ENCODE measurements around the gene ATP6V1F.

The ATP6V1F gene

DNA sequence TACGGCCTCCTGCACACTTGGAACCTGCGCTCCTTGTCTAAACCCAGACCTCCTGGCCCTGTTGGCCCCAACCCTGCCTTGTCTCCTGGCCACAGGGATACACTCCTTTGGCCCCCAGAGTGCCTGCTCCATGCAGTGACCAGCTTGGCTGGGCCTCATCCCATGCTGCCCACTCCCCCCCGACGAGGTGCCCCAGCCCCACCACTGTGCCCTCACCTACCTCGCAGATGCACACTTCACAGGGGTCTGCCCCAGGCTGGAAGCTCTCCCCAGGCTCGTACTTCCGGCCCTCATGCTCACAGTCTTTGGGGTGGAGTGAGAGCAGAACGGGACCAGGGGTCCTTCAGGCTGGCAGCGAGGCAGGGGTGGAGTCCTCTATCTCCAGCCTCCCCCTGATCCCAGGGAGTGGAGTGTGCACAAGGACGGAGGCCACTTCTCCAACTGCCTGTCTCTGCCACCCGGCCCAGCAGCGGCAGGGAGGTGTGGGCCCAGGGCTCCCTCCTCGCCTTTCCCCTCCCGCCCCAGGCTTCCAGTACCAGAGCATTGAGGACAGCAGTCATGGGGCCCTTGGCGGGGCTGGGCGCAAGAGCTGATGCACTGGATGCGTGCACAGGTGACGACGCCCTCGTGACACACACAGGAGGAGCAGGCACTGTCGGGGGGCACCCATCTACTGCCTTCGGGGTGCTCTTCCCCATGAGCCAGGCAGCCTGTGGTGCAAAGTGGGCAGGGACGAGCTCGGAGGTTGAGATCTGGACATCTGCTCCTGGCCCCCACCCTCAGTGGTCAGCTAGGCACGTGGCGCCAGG lies 22.1 kb downstream of the ATP6V1F start:
- no peak for DNase-seq

DNA sequence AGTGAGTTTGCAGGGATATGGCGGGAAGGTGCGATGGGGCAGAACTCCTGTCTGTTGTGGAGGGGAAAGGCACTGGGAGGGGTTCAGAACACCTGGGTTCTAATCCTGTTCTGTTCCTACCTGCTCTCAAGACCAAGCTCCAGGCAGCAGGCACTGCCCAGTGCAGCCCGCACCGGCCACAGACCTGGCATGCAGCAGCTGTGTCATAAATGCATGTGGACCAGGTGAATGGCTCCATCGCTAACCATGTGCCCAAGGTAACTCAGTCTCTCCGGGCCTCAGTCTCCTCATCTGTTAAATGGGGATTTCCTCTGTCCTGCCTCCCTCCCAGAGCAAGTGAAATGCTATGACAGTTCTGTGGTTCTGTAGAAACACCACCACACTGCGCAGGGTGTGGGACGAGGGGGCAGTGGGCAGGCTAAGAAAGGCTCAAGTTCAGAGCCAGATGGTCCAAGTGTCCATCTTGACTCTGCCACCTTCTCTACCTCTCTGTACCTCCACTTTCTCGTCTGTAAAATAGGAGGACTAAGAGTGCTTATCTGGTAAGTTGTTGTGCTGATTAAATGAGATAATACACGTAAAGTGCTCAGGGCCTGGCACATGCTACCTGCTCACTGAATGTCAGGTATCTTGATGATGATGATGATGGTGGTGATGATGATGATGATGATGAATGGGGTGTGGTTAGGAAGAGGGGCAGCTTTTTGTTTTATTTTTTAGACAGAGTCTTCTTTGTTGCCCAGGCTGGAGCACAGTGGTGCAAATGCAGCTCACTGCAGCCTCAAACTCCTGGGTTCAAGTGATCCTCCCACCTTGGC lies 22.9 kb downstream of the ATP6V1F start:
- DNase-seq = no peak

DNA sequence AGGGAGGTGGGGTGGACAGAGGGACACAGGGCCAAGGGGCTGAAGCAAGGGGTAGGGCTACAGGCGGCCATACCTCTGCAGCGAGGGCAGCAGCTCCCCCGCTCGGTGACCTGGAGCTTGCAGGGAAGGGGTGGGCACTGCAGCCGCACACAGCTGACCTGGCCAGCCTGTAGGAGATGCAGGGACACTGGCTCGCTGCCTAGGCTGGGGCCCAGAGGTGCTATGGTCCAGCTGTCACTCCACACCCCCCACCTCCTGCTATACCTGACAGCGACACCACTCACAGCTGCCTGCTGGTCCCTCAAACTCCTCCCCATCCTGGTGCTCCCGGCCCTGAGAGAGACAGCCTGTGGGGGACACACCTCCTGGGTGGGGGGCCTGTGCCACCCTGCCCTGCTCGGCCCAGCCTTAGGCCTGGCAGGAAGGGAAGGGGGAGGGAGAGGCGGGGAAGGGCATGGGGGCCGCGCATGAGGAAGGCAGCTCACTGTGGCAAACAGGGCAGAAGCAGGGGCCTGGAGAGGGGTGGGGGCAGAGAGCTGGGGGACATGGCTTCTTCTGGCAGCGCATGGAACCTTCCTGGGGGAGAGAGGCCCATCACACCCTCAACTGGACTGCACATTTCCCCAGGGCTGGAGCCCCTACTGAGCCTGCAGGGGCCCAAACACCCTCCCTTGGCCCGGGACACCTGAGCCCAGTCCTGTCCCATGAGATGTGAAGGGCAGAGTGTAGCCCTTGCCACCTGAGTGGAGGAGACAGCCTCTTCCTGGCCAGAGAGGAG lies 23.9 kb downstream of the ATP6V1F start:
- no peak for DNase-seq

DNA sequence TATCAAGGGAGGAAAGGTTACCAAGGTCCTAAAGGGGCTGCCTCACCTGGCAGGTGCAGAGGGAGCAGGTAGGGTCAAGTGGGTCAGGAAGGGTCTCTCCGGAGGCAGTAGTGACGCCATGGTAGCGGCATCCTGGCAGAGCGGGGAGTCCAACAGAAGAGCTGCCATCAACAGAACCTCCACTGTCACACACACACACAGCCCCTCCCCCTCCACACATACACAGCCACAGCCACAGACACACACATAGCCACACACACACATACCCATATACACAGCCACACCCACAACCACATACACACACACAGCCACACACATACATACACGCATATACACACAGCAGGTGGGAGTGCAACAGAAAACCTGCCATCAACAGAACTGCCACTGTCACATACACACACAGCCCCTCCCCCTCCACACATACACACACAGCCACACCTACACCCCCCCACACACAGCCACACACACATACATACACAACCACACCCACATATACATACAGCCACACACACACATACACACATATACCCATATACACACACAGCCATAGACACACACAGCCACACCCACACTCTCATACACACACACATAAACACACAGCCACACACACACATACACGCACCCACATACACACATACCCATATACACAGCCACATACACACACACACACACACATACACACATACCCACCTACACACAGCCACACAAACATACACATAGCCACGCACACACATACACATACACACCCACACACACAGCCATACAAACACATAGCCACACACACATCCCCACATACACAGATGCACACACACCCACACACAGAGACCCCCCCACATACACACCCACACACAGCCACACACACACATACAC lies 24.7 kb downstream of the ATP6V1F start:
- DNase-seq = no peak

DNA sequence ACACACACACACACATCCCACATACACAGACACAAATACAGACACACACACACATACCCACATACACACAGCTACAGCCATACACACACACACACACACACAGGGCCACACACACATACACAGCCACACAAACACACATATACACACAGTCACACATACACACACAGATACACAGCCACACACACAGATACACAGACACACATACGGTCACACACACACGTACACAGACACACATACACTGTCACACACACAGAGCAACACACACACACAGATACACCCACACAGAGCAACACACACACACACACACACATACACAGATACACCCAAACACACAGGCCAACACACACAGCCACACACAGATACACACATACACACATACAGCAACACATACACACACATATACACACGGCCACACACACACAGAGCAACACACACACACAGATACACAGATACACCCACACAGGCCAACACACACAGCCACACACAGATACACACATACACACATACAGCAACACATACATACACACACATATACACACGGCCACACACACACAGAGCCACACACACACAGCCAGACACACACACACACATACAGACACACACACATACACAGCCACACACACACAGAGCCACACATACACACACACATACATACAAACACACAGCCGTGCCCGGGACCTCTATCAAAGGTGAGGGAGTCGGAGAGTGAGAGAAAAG lies 25.5 kb downstream of the ATP6V1F start:
- DNase-seq = no peak

DNA sequence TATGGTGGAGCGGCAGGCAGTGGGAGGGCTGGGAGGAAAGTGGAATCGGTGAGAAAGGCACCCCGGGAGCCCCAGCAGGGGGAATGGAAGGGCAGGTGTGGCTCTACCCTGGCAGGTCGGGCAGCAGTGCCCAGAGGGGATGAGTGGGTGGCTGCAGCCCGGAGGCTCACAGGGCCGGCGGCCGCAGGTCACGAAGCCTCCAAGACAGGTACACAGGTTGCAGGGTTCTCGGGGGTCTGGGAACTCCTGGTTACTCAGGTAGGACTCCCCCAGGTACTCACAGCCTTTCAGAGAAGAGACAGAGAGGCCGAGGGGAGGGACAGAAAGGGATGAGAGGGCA lies 26.1 kb downstream of the ATP6V1F start:
- DNase-seq = no peak

DNA sequence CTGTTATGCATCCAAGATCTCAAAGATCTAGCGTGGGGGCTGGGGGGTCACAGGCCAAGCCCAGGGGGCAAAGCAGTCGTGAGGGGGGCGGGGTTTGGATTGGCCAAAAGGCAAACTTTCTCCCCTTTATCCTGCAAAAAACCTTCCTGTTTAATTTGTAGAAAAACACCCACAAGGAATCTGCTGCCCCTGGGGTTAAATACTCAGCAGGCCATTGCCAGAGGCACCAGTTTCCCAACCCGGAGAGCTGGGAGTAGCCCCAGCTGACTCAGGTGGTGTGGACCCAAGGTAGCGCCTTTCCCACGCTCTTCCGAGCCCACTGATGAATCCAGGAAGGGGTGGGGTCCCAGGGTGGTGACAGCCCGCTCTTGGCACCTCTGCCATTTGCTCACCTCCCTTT lies 26.5 kb downstream of the ATP6V1F start:
- no peak for DNase-seq

DNA sequence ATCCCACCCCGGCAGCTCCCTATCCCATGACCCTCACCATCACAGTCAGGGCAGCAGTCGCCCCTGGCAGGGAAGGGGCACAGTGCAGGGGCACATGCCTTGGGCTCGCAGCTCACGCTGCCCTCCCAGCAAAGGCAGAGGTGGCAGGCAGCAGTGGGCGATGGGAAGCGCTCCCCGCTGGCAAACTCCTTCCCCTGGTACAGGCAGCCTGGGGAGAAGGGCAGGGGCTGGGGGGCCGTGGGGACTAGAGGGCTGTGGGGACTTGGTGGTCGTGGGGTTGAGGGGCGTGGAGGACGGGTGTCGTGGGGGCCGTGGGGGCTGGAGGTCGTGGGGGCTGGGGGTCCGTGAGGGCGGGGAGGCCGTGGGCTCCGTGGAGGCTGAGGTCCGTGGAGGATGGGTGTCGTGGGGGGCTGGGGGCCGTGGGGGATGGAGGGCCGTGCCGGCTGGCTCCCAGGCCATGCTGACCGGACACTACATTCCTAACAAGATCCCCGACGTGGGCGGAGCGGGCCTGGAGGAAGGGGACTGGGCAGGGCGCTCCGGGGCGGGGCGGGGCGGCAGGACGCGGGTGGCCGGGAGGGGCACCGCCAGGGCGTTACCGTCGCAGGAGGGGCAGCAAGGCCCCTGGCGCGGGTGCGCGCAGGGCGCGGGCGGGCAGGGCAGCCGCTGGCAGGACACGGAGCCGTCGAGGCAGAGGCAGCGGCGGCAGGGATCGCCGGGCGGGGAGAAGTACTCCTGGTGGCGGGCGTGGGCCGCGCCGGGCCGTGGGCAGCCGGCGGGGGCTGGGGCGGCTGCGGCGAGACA lies 27.9 kb downstream of the ATP6V1F start:
- no peak for DNase-seq

DNA sequence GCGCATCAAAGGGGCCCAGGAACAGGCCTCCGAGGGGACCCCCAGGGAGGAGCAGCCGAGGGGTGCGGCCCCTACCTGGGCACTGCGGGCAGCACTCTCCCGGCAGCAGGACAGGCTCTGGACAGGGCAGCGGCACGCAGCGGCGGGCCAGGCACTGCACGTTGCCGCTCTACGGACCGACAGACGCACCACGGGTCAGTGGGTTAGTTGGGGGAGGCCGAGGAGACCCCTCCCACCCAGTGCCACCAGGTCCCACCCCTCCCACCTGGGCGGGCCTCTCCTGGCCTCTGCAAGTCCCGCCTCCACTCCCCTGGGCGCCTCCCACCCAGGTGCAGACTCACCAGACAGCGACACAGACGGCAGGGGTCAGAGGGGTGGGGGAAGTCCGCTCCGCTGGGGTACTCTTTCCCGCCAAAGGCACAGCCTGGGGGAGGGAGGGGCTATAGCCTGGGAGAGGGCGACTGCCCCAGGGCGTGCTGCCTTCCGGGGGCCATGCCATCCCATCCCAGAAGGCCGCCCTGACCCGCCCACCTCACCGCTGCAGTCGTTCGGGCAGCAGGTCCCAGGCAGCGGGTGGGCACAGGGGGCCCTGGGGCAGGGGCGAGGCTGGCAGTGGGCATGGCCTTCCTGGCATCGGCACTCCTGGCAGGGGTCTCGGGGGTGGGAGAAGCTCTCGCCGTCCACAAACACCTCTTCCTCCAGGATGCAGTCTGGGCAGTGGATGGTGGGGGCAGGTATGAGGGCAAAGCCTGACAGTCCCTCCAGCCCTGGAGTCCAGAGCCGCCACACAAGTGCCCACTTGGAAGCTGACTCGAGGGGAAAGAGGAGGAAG lies 28.7 kb downstream of the ATP6V1F start:
- no peak for DNase-seq

DNA sequence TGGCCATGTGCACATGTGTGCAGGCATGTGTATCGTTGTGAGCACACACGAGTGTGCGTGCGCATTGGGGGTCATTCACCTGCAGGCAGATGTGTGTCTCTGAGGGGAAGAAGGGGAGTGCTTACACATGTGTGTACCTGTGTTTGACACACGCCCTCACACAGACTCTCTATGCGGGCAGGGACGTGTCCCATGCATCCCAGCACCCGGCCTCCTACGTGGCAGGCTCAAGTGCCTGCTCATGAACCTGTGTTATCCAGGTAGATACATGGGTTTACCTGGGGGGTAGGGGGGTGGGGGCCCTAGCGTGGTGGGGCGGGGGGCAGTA lies 29.2 kb downstream of the ATP6V1F start:
- no peak for DNase-seq

DNA sequence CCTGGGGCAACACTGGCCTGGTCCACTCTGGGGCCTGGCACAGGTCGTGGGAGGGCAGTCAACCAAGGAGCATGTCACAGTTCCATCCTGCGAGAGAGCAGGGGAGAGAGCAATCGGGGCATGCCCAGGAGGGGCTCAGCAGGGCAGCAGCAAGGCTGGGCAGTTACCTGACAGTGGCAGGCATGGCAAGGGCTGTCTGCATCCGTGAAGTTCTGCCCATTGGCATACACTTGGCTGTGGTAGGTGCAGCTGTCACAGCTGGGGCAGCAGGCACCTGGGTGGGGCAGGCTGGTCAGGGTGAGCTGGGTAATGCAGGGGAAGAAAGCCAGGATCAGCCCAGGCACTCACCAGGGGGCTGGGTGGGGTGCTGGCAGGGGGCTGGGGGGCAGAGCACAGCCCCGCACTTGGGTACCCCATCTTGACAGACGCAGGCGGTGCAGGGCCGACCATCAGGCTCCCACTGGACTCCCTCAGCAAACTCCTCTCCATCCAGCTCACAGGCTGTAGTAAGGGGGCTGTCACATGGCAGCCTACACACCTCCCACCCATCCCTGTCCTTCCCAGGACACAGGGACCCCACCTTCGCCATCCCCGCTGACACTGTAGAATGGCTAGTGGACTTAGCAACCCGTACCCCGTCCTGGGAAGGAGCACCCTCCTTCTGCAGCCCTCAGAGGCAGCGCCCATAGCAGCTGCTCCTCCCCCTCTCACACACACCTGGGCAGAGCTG lies 30.0 kb downstream of the ATP6V1F start:
- no peak for DNase-seq

DNA sequence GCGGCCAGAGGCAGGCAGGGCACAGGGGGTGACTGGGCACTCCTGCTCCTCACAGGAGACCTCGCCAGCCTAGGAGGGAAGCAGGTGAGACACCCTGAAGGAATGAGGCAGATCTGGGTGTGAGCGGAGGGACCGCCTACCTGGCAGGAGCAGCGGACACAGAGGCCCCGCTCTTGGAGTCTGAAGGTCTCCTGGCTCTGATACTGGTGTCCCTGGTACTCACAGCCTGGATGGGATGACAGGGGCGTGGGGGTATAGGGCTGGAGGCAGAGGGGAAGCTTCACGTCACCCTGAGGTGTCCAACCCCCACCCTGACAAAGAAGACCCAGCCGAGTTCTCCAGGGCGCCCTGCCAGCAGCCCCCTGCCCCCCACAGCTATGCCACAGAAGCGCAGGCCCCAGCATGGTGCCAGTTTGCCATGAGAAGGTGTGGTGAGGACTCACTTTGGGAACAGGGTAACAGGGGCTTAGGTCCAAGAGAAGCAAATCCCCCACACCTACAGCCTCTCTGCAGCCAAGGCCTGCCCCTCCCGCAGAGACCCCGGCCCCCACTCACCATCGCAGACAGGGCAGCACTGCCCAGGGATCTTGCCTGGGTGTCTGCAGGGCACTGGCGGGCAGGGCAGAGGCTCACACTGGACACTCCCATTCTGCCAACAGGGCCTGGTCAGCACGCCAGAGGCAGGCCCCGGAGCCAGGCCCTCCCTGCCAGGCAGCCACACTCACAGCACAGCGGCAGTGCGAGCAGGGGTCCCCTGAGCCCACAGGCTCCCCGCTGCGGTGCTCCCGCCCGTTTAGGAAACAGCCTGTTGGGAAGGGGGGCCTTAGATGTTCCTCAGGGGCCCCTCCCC lies 30.8 kb downstream of the ATP6V1F start:
- no peak for DNase-seq

DNA sequence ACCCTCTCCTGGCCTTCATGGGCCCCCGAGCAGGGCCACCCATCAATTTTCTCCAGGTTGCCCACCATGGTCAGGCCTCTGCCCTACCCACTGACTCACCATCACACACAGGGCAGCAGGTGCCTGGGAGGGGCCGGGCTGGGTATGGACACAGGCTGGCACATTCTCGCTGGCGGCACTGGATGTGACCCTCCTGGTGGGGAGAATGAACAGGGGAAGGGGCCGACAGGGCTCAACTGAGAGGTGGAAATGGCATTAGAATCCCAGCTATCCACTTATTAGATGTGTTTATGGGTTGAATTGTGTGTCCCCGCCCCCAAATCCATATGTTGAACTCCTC lies 31.4 kb downstream of the ATP6V1F start:
- DNase-seq = no peak

DNA sequence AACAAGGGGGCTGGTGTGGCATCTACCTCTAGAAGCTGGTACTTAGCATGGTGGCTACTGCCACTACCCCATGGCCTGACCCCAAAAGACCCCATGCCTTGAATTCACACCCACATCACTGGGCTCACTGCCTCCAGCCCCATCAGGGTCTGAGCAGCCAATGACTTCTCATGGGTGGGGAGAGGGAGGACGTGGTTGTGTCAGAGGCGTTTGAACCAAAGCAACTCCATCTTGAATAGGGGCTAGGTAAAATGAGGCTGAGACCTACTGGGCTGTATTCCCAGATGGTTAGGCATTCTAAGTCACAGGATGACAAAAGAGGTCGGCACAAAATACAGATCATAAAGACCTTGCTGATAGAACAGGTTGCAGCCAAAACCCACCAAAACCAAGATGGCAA lies 32.7 kb downstream of the ATP6V1F start:
- DNase-seq = no peak

DNA sequence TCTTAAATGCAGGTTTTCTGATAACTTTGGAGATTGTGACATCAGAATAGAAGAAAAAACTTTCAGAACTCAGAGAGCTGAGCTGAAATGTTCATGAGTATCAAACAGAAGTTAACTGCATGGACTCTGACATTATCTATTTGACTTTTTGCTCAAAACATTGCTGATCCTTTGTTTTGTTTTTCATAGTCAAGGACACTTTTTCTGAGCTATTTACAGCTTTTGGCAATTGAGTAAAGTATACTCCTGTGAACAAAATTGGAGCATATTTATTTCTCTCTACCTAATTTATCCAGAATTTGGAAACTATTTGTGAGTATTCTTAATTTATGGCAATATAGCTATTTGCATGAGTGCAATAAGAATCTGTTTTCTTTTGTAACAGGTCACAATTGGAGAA lies 36.7 kb downstream of the ATP6V1F start:
- no peak for DNase-seq

DNA sequence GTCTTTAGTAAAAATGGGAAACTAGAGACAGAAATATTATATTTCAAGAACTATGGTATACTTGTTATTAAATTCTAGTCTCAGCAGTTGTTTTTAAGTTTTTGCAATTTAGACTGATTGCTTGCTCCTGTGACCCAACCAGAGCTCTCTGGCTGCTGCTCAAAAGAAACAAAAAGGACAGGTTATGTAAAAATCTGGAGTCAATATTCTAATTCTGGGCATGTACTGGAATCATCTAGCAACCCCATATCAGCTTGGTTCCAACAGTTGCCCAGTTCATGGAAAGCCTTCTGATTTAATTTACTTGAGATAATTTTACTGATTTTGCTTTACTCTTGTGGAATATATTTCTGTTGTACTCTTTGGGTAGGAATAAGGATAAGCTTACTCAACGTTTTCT lies 37.6 kb downstream of the ATP6V1F start:
- DNase-seq = no peak

DNA sequence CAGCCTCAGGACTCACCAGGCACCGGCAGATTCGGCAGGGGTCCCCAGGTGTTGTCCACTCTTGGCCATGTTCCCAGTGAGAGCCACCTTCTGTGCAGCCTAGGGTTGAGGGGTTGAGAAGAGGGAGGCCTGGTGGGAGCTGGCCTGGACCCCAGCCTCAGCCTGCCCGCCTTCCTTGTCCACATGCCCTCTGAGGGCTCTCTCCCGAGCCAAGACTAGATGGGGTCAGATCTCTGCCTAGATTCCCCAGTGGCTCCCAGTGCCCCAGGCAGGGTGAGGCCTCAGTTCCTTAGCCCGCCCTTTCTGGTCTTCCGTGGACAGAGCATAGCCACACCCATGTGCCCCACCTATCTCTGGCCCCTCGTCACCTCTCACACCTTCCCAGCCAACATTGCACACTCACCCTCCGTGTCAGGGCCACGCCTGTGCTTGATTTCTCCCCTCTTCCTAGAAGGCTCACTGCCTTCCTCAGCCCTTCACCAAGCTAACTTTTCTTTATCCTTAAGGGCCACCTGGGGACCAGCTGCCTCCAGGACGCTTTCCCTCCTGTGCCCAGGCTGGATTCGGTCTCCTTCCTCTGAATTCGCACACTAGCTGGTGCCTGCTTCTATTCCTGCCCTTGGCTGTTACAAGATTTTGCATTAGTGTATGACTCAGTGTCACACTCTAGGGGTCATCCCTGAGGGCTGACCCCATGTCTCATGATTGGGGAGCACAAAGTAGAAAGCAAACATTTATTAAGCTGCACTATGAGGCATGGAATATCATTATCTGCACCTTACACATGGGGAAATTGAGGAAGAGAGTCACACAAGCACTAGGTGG lies 40.3 kb downstream of the ATP6V1F start:
- DNase-seq = no peak
